Adrenal gland (tissue), 12 donors: Measurements from ENCODE around the gene CEP112. TPM values are rescaled to one million over a fixed set of nuclear protein-coding genes. Genes with fewer than 3 reads are reported as not detected.

Experiments used
- DNase-seq, 7 donors: peaks; one replicate each; pipeline ENCODE4 v3.0.0-alpha.2; 2019 to 2020
- H3K27ac ChIP-seq, 5 donors: fragments of 200-600 bp; sonication (generic) in 4 of 5; 1 replicate in 3 of 5; 2 replicates in 2 of 5; pipeline versions ENCODE4 v1.5.1 to v1.8.0; 2016 to 2020; ENCODE audit warnings: mild to moderate bottlenecking in 1 of 5
- H3K27me3 ChIP-seq: fragments of 200-600 bp; 2 replicates; pipeline ENCODE4 v1.8.0; 2021
- H3K36me3 ChIP-seq, 2 donors: fragments of 200-600 bp; replicated peaks in 1 of 2; 1 replicate in 1 of 2; 2 replicates in 1 of 2; pipeline versions ENCODE4 v1.5.1 to v1.8.0; 2018 to 2022
- H3K4me1 ChIP-seq, 2 donors: fragments of 200-600 bp; replicated peaks in 1 of 2; 1 replicate in 1 of 2; 2 replicates in 1 of 2; pipeline versions ENCODE4 v1.5.1 to v1.8.0; 2018 to 2021
- H3K4me3 ChIP-seq, 4 donors: fragments of 200-600 bp; sonication (generic) in 3 of 4; one replicate each; pipeline ENCODE4 v1.5.1; 2016 to 2018
- H3K9me3 ChIP-seq, 3 donors: fragments of 200-600 bp; sonication (generic) in 1 of 3; replicated peaks in 1 of 3; 1 replicate in 2 of 3; 2 replicates in 1 of 3; pipeline versions ENCODE4 v1.5.1 to v1.8.0; 2016 to 2021
- POLR2A ChIP-seq, 2 donors: fragments of 450-650 bp; IDR thresholded peaks; one replicate each; pipeline ENCODE4 v1.6.1; 2017; ENCODE audit warnings: antibody characterized with exemption in 2 of 2, mild to moderate bottlenecking in 2 of 2, moderate library complexity in 1 of 2
- WGBS, 4 donors: extraction: QIAGEN DNeasy Blood & Tissue Kit in 2 of 4; methylation state at CpG; one replicate each; pipeline versions ENCODE4 v1.1.5 to v1.1.7; 2013 to 2017; 5-methylcytosine and 5-hydroxymethylcytosine counted together
- intact Hi-C, 2 donors: fragments of 100-400 bp; cut with DNase I; formaldehyde crosslinking; loops; one replicate each; pipeline versions ENCODE4 v1.14.1 to v1.15.0; 2022 to 2023
- polyA plus RNA-seq, 3 donors: library from polyadenylated mRNA; stranded (reverse); fragments of 200-250 nt in 2 of 3; fragments of 350-450 nt in 1 of 3; fragmentation: Illumina TruSeq in 1 of 3; extraction: RNeasy Lipid Tissue Mini Kit (QIAGEN cat#74804) in 1 of 3; gene quantifications; one replicate each; pipeline ENCODE4 v1.2.3, GENCODE V29; 2013 to 2014
- total RNA-seq, 9 donors: library from RNA; depleted of rRNA in 4 of 9; stranded (reverse); fragments of >200 nt in 4 of 9; fragments of 120-200 nt in 1 of 9; fragmentation: NEBNext Ultra II Directional in 1 of 9; extraction: Animal tissue kit (Norgen Biotek cat#: 25700) in 1 of 9; gene quantifications; one replicate each; pipeline versions ENCODE4 v1.1.0 to v1.2.4, GENCODE V29; 2013 to 2023
- TF ChIP-seq, protein P1 (sequence below), 6 experiments: fragments of 450-650 bp in 4 of 6; fragments of 200-600 bp in 2 of 6; sonication (generic) in 1 of 6; IDR thresholded peaks; 1 replicate in 5 of 6; 2 replicates in 1 of 6; pipeline versions ENCODE4 v1.5.1 to v1.8.0; 2016 to 2021; ENCODE audit warnings: antibody characterized with exemption in 6 of 6, mild to moderate bottlenecking in 2 of 6, moderate library complexity in 1 of 6
- donor health status: healthy with polysubstance abuse.
- donor health status: Bipolar disorder and iron deficiency.
- donor health status: DM: yes; HTN: yes; CAD: no.
- donor health status: DM: no; HTN: no; CAD: no.
- donor health status: DM: no; HTN: no; CAD: no.
- donor health status: DM: yes; HTN: yes; CAD: no.

Gene CEP112
- total and polyA plus RNA-seq, 12 donors = 4.2 to 24.1 (median 9.6) TPM

DNA sequence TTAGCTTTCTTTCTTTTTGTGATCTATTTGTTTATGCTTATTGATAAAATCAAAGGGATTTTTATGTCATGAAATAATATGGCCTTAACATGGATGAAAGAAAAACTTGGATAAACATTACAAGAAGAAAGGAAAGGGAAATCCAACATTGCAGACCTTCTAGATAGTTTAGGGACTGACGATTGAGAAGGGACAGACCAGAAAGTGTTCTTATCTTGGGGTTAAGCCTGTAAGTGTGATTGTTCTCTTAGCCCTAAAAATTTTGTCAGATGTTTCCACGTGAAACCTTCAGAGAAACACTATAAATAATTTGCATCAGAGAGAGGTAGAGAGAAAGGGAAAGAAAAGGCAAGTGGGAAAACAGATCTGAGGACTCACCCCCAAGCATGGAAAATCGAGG is 473.3 kb downstream of the CEP112 start:
- no peak for DNase-seq
- Histone ChIP-seq H3K4me3 (no peak overlapping the region), H3K27ac (no peak overlapping the region), H3K36me3 (no peaks in the 10 kb centered on the region), H3K9me3 (no peaks in the 10 kb centered on the region), H3K27me3 (no peaks in the 10 kb centered on the region), H3K4me1 (no peaks in the 10 kb centered on the region)
- WGBS, 4 donors = 75 to 84% (median 79%) methylated on average over 3 of the region's 3 CpGs
- intact Hi-C loops = no loop called here
- TF ChIP-seq, protein P1, sequence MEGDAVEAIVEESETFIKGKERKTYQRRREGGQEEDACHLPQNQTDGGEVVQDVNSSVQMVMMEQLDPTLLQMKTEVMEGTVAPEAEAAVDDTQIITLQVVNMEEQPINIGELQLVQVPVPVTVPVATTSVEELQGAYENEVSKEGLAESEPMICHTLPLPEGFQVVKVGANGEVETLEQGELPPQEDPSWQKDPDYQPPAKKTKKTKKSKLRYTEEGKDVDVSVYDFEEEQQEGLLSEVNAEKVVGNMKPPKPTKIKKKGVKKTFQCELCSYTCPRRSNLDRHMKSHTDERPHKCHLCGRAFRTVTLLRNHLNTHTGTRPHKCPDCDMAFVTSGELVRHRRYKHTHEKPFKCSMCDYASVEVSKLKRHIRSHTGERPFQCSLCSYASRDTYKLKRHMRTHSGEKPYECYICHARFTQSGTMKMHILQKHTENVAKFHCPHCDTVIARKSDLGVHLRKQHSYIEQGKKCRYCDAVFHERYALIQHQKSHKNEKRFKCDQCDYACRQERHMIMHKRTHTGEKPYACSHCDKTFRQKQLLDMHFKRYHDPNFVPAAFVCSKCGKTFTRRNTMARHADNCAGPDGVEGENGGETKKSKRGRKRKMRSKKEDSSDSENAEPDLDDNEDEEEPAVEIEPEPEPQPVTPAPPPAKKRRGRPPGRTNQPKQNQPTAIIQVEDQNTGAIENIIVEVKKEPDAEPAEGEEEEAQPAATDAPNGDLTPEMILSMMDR (IDR thresholded peaks at IDR 0.05) = no peak
- TF ChIP-seq POLR2A (IDR thresholded peaks at IDR 0.05) = no peak

DNA sequence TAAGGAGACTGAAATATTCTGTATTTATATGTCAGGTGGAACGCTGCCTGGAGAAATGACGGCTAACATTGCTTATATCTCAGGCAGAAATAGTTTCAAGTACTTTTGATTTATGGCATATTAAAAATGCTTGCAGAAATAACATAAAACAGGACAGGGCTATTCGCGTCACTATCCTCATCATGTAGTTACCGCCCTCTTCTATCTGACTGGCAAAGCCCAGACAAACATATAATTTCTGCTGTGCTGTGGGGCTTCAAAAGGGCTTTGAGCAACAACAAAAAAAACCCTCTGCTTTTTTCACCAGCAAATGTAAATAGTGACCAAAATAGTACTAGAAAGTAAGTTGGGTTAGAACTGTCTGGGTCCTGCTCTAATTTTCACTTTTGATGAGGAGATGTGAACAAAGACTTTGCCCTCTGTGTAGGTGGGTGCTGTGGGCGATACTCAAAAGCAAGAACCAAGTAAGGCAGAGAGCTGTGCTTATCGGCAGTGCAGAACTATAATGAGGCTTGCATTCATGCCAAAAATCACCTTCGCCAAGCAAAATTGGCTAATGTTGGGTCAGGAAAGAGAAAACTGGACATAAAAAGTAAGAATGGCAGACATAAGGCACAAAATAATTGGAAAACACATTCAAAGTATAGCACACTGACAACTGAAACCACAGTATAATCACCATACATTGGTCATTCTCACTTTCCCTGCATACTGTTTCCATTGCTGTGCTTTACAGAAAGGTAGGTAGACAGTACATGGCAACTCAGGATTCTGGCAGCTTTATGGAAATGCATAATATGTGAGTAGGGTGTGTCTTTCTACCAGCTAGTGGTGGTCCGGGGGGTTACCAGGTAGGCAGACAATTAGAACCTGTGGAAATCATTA is 479.3 kb downstream of the CEP112 start:
- H3K4me3 ChIP-seq = no peak overlapping the region
- H3K4me1 ChIP-seq = no peaks in the 10 kb centered on the region
- H3K36me3 ChIP-seq = no peaks in the 10 kb centered on the region
- DNase-seq = no peak
- no peaks in the 10 kb centered on the region for H3K27me3 ChIP-seq
- no peaks in the 10 kb centered on the region for H3K9me3 ChIP-seq
- no peak overlapping the region for H3K27ac ChIP-seq
- intact Hi-C loops = no loop called here
- WGBS, 4 donors = 81 to 86% (median 85%) methylated on average over 9 of the region's 9 CpGs
- no peak for TF ChIP-seq POLR2A (IDR thresholded peaks at IDR 0.05)
- TF ChIP-seq, protein P1 (IDR thresholded peaks at IDR 0.05) = no peak

GRCh38 chr17:65711671-65712276 is 480.2 kb downstream of the CEP112 start:
- no peaks in the 10 kb centered on the region for H3K27me3 ChIP-seq
- H3K9me3 ChIP-seq = no peaks in the 10 kb centered on the region
- TF ChIP-seq, protein P1 (IDR thresholded peaks at IDR 0.05) = no peak
- no peak for TF ChIP-seq POLR2A (IDR thresholded peaks at IDR 0.05)
- no peak overlapping the region for H3K4me3 ChIP-seq
- H3K36me3 ChIP-seq = no peaks in the 10 kb centered on the region
- intact Hi-C loops = no loop called here
- DNase-seq = no peak
- WGBS, 4 donors = 89 to 97% (median 94%) methylated on average over 8 of the region's 8 CpGs
- H3K4me1 ChIP-seq = no peaks in the 10 kb centered on the region
- H3K27ac ChIP-seq = no peak overlapping the region

GRCh38 chr17:65707780-65708179 is 484.2 kb downstream of the CEP112 start:
- DNase-seq = no peak
- intact Hi-C loops = no loop called here
- H3K9me3 ChIP-seq = no peaks in the 10 kb centered on the region
- no peaks in the 10 kb centered on the region for H3K4me1 ChIP-seq
- H3K4me3 ChIP-seq = no peak overlapping the region
- WGBS, 4 donors = 24 to 39% (median 36%) methylated on average over 2 of the region's 2 CpGs
- TF ChIP-seq, protein P1 (IDR thresholded peaks at IDR 0.05) = no peak
- TF ChIP-seq POLR2A (IDR thresholded peaks at IDR 0.05) = no peak
- H3K36me3 ChIP-seq = no peaks in the 10 kb centered on the region
- no peak overlapping the region for H3K27ac ChIP-seq
- no peaks in the 10 kb centered on the region for H3K27me3 ChIP-seq
